ENCODE measurements around the gene PRMT3.
A peak's percentile ranks its signal among the peaks of the same experiment; 100 is the strongest.
"Not testable (repeated sequence)": the region's sequence is repeated elsewhere in the genome, so short reads cannot be mapped to it uniquely, and the experiment has no call there.

PRMT3 gene

DNA sequence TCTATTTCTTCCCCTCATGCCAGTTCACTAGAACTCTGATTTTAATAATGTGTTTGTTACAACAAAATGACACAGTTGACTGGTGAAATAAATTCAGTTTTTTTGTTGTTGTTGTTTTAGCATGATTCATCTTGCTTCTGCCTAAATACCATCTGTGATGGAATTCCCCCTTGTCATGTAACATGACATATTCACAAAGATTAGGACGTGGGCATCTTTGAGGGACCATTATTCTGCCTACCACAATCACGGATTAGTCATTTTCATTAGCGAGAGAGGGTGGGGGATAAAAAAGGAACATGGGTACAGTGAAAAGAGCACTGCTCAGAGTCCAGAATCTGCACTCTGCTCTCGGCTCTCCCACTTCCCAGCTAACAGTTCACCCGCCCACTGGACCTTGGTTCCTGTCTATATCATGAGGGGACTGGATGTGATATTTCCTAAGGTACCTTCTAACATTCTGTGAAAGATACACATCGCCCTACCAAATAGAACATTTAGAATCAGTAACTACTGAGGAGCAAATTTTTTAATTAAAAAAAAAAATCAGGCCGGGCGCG is 12.7 kb upstream of the PRMT3 start:
- DNase-seq = no peak

DNA sequence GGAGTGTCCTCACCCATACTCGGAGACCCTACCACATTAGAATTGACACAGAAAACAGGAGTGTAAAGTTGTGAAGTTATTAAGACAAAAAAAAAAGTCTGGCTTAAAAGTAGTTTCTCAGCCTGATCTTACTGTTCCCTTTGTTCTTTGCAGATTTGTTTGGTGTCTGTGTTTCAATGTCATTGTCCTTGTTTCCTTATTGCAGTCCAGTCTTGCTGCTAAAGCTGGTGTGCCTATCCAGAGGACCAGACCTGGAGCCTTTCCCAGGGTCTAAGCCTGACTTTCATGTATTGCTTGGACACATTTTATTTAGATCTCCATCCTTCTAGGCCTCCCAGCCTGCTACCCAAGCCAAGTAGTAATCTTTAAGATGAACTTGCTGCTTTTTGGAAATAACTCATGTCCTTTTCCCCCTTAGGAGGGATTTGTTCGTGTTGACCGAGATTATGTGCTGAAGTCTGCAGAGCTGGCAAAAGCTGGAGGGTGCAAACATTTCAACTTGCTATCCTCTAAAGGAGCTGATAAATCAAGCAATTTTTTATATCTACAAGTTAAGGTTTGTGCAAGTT is 11.3 kb upstream of the PRMT3 start:
- no peak for DNase-seq

GRCh38 chr11:20385996-20386395 is 1.5 kb upstream of the PRMT3 start:
- not testable (repeated sequence) for DNase-seq

DNA sequence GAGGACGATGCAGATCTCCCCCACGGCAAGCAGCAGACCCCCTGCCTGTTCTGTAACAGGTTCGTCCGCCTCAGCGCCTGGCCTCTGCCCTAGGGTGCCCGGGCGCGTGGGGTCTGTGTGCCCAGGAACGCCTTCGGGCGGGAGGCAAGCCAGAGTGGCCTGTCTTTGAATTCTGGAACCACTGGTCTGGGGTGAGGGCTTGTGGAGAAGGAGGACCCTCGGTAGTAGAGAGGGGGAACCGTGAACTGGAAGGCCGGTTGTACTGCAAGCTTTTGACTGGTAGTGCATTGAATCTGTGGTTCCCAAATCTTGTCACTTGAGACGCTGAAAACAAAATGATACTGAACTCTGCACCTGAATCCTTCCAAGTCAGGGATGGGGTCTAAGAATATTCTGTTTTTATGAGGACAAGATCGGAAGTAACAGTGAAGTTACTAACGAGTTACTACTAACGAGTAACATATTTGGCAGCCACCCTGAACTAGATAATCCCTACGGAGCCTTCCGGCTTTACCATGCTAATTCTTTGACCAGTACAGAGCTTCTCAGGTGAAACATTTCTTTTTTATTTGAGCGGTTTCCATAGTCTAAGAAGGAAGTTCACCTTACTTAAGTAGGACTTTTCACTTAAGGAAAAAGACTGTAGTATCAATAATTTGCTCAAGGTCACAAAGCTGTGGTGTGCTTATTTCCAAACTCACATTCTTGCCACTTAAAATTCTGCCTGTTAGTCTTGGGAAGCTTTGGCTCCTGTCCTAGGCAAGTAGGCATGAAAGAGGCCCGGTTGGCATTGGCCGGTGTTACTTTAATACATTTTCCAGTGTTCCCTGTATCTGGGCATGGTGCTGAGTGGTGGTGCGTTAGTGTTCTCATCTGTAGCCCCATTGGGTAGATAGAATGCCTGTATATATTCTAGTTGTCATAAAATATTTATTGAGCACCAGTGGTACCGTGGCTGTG is 860 bp downstream of the PRMT3 start:
- peak in 1 of 2 experiments; percentile 46 for DNase-seq

GRCh38 chr11:20397281-20397680 is 9.8 kb downstream of the PRMT3 start:
- DNase-seq = peak; percentile 47 to 57

GRCh38 chr11:20399498-20399897 is 12.0 kb downstream of the PRMT3 start:
- no peak for DNase-seq

DNA sequence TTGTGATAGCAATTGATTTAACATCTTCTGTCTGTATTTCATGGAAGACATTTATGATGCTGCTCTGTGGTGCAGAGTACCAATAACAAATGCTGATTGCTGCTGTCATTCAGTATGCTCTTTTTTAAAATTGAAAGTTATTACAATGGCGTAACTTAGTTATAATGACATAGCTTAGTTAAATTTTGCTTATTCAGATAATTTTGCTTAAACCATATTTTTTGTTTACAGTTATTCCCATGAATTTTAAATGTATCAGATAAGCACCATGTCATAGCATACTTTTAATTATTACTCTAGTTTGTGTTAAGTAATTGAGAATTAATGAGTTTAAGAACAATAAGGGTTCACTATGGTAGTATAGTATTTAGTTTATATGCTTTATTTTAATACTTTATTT is 15.5 kb downstream of the PRMT3 start:
- no peak for DNase-seq

DNA sequence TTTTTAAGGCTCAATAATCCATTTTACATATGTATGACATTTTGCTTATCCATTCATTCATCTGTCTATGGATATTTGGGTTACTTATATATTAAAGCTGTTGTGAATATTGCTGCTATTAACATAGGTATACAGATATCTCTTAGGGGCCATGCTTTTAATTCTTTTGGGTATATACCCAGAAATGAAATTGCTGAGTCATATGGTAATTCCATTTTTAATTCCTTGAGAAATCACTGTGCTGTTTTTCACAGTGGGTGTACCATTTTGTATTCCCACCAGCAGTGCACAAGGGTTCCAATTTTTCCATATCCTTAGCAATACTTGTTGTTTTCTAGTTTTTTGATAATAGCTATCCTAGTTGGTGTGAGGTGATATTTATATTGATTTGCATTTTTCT is 19.0 kb downstream of the PRMT3 start:
- DNase-seq = no peak

DNA sequence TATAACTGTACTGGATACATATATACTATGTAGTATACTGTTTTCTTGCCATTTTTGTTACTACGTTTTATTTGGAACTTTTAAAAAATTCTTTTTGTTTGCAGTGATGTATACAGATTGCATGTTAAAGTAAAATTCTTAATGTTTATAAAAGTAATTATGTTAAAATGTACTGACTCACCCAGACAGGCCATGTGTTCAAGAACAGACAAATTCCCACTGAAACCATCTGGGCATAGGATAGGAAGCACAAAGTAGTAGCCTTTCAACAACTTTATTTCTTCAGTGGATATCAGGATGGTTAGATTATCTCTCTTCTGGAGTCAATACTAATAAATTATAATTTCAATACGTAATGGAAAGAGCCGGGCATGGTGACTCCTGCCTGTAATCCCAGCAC is 19.8 kb downstream of the PRMT3 start:
- DNase-seq = no peak

GRCh38 chr11:20415432-20415831 is 27.9 kb downstream of the PRMT3 start:
- DNase-seq = no peak

DNA sequence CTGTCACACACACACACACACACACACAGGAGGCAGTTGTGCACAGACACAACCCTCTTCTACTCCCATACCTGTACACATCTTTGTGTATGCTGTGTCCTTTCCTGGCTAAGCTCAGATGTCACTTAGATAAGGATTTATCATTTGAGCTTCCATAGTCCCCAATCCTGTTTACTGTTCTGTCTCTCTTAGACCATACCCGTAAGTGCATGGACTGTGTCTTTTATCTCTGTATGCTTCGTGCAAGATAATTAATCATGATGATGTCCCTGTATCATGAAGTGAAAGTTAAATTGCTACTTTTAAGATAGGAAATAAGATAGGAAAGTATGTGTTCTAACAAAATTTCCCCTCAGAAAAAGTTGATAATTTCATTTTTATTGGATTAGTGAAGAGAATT is 30.3 kb downstream of the PRMT3 start:
- DNase-seq = no peak

- DNase-seq = no peak
Observed at GRCh38 chr11:20421946-20422345, 34.4 kb downstream of the PRMT3 start.

DNA sequence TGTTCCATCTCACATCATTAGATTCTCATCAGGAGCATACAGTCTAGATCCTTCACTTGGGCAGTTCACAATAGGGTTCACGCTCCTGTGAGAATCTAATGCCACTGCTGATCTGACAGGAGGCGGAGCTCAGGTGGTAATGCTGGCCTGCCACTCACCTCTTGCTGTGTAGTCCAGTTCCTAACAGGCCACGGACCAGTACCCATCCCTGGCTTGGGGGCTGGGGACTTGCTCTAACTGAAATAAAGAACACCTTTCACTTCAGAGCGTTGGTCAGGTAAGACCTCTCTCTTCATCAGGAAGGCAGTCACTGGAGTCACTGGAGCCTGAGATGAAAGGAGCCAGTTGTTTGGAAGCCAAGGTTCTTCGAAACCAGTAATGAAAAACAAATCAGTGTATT is 41.7 kb downstream of the PRMT3 start:
- no peak for DNase-seq

DNA sequence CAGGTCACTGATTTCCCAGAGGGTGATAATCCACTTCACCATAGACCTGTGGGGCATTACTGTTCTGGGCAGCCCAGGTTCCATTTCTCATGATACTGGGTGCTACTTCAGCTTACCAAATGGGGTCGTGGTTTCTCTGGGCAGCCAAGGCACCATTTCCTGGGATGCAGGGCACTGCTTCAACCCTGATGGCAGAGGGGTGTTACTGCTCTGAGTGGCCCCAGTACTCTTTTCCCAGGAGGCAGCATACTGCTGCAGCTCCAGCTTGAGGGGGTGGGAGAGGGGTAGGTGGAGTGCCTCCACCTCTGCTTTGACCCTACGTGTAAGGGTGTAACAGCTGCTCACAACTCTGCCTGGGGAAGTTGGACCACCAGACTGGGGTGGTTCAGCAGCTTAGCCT is 51.1 kb downstream of the PRMT3 start:
- no peak for DNase-seq

- DNase-seq = no peak
Observed at GRCh38 chr11:20443596-20443995, 56.1 kb downstream of the PRMT3 start.

DNA sequence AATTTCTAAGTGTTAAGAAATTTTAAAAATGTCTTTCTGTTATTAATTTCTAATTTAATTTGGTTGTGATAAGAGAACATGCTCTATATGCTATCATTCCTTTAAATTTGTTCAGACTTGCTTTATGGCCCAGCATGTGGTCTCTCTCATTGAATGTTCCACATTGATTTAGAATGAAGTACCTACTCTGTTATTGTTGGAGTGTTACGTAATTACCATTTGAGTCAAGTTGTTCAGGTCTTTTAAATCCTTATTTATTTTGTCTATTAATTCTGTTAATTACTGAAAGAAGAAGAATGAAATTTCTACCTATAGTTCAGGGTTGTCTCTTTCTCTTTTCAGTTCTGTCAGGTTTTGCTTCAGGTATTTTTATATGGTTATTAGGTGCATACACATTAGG is 57.0 kb downstream of the PRMT3 start:
- no peak for DNase-seq

GRCh38 chr11:20448834-20449233 is 61.3 kb downstream of the PRMT3 start:
- DNase-seq = no peak

GRCh38 chr11:20450829-20451228 is 63.3 kb downstream of the PRMT3 start:
- no peak for DNase-seq

DNA sequence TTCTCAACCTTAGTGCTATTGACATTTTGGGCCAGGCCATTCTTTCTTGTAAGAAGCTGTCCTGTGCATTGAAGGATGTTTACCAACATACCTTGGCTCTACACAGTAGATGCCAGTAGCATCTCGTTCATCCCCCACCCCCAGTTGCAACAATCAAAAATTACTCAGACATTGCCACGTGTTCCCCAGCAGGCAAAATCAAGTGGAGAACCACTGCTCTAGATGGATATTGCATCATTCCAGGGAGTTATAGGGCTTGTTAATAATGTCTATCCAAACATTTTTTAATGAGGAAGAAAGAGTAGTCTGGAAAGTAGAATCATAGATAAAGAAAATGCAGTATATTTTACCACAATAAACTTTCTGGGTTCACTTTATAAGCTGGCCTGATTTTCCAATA is 64.1 kb downstream of the PRMT3 start:
- no peak for DNase-seq

DNA sequence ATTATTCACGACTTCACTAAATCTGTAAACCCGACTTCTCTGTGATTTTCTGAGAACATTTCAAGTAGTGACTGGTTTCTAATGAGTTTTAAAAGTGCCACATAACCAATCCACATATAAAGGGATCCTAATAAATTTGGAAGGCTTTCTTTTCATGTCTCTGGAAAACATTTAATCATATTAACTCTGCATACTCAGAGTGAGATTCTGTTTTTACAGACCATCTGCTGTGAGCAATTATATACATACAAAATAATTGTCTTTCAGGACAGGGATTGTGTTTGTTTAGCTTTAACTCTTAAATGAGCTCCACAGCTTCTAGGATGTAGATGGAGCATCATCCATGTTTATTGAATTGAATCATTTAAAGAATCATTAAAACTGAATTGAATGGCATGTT is 65.1 kb downstream of the PRMT3 start:
- DNase-seq = peak in 1 of 2 experiments; percentile 17

- DNase-seq = no peak
Observed at GRCh38 chr11:20453657-20454316, 66.3 kb downstream of the PRMT3 start.

- DNase-seq = no peak
Observed at GRCh38 chr11:20457001-20457799, 69.7 kb downstream of the PRMT3 start.
